HG03439 (cell line): ENCODE data around the gene IFNA16.
"Not testable (repeated sequence)": the region's sequence is repeated elsewhere in the genome, so short reads cannot be mapped to it uniquely, and the experiment has no call there.

Source experiments
- ATAC-seq: cut with Tn5 transposase; IDR thresholded peaks from one replicate; pipeline ENCODE4 v1.9.1; 2021; ENCODE audit warnings: mild to moderate bottlenecking, moderate library complexity; ENCODE audit not compliant: unreplicated experiment

IFNA16 gene

DNA sequence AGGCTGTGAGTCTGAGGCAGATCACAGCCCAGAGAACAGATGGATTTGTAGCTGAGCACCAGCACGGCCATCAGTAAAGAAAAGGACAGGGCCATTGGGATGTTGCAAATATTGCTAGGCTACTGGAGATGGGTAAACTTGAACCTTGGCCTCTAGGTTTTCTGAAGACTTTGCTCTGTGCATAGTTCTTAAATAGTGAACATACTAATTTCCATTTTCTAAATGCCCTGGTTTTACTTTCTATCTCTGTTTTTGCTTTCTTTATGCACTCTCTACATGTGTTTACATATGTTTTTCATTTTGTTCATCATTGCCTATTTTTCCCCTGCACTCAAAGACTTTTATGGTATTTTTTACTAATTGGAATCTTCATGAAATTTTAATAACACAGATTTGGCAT, at the start of gene IFNA16:
Gene IFNA16 (minus strand): TSS at position 101 of the 400 bp plus-strand sequence. CDS start 6 bp downstream, at position 95.
- not testable (repeated sequence) for ATAC-seq

DNA sequence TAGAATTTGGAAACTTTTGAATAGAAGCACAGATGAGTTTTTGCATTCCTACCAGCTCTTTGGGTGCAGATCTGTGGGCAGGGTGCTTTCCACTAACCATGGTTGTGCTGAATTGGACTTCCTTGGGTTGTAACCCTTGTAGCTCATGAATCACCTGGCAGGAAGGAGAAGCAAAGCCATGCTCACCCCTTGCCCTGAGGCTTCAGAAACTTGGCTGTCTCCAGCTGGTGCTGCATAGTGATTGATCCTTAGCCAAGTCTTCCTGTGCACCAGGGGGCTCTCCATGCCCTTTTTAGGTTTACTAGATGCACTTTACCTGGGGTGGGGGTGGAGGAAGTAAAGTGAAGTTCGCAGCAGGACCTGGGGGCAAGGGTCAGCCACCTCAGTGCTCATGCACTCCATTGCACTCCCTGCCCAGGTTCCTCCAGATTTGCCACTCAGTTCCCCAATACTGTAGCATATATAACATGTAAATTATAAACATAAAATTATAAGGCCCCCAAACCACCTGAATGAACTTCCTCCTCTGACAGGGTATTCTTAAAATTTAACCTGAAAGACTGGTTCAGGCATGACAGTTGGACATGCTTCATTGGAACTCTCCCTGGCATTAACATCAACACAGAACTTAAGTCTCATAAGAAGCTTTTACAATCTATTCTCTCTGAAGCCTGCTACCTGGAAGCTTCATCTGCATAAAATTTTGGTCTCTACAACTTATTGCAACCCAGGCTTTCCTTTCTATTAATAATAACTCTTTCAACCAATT, 48.5 kb upstream of the IFNA16 start:
- ATAC-seq, result no peak

DNA sequence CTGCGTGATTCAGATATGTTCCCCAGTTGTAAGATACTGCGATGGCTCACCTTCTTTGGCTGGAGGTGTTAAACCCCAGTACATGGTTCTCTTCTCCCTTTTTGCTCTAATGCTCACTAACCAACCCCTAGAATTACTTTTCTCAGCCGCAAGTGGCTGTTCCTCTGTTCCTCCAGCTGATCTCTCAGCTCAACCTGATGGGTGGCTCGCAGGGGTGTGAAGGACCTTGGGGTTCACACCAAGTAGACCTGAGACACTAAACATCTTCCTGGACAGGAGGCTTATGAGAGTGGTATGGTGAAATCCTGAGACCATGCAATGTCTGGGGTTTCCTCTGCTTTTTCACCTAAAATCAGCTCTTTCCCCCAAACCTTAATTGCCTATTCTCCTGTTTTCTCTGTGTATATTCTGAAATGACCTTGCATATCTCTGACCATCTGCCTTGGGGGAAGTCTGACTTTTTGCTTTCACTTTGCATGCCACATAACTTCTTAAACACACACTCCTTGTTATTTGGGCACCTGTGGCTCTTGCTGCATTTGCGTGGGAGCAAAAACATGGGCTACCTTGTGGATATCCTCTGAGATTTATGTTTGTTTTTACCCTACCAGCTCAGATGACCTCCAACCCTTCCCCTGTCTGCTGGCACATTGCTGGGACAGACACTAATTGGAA, 38.6 kb upstream of the IFNA16 start:
- ATAC-seq, result no peak

DNA sequence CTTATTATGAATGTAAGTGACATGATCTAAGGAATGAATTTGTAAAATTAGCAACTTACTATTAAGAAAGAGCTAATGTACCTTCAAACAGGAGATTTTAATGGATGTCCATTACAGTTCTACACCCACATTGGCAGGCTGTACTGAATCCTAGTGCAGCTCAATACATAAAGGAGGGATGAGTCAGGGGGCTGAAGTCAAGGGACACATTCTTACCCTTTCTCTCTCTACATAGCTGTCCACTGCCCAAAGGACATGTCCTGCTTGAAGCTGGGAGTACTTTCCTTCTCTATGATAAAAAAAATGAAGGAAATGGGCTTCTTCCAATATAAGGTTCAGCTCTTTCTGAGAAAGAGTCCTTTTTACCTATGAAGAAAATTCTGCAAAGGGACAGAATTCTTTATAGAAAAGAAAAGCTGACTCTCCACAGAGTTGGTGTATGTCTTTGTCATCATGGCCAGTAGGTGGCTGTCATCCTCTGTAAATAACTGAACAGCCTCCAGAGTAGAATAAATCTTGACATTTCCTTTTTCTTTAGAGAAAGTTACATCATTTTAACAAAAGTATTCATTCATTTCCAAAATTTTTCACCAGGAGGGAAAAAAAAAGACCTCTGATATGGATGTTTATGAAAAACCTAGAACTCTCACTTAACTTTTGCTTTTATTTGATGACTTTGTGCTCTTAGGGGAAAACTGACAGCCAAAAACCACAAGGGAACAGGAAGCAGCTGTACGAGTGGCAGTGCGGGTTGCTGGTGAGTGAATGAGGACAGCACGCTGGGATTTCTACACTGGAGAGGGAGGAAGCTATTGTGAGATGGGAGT, 35.8 kb upstream of the IFNA16 start:
- peak; percentile 84 for ATAC-seq

DNA sequence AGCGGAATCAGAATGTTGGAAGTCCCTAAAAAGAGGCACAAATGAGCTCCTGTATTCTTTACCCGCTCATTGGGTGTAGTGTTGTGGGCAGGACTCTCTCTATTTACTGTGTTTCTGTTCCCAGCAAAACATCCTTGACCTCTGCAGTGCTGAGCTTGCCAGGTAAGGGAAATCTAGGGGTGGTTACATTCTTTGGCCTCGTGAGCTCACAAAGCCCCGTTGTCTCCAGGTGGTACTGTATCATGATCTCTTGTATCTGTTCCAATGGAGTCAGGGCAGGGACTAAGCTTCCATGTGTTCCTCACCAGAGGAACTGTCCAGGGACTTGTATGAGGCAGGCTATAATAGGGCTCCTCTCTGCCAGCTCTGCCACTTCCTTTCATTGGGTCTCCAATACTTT, 34.5 kb upstream of the IFNA16 start:
- no peak for ATAC-seq

DNA sequence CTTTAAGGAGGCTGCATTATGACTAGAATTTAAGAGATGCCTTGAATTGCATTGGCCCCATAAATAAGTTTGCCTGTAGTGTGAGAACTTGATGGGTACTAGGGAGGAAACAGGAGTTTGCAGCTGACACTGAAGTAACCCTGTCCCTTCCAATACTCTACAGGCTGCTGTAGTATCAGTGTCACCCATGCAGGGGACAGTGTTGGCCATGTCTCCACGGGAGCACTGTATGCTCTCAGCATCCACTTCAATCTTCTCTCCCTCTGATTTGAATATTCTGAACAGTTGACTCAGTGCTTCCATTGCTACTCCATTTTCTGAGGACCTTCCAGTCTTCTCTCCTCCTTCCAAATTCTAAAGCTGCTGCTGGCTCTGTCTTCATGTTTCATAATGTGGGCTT, 34.1 kb upstream of the IFNA16 start:
- no peak for ATAC-seq

DNA sequence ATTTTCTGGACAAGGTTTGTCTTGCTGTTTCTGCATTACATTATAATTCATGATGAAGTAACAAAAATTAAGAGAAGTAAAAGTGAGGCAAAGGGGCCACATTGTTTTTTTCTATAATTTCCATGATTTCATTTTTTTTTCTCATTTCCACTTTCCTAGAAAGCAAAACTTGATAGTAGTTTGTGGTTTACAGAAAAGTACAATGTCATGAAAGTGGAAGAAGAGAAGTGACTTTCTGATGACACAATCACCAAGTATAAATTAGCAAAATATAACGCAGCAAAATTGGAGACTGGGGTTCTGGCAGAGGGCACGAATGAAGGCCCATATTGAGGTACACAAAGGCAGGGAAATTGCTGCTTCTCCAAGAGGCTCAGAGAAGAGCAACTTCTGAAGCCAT, 27.7 kb upstream of the IFNA16 start:
- no peak for ATAC-seq

DNA sequence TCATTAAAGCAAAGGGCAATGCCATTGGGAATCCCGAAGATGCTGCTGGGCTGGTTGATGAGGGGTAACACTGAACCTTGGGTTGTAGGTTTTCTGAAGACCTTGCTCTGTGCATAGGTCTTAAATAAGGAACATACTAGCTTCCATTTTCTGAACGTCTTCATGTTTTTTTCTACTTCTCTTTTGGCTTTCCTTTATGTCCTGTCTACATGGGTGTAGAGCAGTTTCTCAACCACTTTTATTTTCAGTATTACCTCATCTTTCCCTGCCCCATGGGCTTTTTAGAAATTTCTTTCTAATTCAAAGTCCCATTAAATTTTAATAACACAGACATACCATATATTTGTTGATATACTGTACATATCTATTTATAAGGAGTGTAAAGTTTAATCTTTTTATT, 22.8 kb upstream of the IFNA16 start, which contains the start of gene IFNA14:
Gene IFNA14 (minus strand): TSS at position 95 of the 400 bp plus-strand sequence. CDS start 70 bp downstream, at position 25.
- ATAC-seq, result no peak

DNA sequence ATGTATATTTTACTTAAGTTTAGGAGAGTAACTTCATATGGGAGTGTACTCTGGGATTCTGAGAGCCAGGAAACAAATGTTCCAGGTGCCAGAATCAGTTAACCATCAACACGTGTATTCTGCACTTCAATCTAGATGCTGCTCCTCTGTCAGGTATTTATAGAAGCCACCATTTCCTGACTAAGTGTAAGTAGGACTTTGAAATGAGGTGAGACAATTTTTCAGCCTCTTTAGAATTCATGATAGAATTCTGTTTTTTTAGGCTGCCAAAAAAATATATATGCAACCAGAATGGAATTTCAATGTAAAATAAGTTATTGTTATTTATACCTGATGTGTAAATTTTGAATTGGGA, 19.2 kb upstream of the IFNA16 start:
- not testable (repeated sequence) for ATAC-seq

DNA sequence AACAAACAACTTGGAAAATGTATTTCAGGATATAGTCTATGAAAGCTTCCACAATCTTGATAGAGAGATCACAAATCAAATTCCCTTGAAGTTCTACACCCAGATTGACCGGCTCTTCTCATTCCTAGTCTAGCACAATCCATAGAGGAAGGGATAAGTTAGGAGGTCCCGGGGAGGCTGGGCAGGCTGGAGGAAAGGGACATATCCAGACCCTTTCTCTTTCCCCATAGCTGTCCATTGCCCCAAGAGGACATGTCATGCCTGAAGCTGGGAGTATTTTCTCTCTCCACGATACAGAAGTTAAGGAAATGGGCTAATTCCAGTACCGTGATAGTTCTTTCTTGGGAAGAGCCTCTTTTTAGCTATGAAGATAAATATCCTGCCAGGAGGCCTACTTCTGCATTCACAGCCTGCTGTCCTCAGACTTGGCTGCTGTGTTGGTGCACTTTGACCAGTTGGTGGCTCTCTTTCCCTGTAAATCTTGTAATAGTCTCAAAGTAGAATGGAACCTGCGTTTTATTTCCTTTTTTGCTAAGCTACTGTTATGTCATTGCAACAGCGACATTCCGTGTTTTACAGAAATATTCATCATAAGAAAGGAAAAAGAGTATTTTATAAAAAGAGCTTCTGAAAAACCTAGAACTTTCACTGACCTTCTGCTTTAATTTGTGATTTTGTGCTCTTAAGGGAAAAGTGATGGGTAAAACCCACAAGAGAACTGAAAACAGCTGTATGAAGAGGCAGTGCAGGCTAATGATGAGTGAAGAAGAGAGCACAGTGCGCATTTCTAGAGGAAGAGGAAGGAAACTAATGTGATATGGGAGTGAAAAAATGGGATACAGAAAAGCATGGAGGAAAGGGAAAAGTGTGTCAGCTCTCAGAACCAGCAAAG, 18.6 kb upstream of the IFNA16 start:
- ATAC-seq, result peak; percentile 75

DNA sequence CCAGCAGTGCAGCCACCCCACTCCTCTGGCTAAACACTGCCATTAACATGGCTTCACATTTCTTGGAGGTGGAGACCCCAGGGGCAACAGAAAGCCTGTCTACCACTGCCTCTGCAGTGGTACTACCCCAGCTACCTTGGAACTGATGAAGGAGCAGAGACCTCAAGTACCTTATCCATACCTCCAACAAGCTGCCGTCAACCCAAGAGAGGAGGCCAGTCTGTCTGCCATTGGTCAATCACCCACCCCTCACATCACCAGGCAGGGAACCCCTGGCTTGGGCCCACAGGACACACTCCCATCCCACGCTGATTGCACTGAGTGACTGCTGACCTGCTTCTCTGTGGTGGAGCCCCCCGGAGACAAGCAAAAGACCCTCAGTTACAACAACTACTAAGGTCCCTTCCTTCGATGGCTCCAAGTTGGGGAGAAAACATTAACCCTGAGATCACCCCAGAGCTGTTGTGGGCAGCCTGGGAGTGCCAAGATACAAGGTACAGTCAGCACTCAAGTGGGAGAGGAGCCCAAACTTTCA, 17.1 kb upstream of the IFNA16 start:
- ATAC-seq, result no peak

DNA sequence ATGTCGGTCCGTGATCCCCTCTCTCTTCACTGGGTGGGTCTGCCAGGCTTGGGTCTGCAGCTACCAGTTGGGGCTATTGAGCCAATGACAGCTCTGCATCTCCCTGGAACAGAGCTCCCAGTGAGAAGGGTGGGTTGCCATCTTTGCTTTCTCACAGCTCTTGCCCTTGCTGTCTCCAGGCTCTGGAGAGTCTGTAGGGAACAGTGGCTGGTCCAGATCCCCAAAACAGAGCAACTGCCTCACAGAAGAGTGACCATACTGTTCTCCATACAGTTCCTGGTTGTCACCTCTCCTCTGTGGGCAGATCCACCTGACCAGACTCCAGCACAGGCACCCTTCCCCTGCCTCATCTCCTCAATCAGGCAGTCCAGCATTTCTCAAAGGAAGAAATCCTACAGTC, 16.1 kb upstream of the IFNA16 start:
- no peak for ATAC-seq

DNA sequence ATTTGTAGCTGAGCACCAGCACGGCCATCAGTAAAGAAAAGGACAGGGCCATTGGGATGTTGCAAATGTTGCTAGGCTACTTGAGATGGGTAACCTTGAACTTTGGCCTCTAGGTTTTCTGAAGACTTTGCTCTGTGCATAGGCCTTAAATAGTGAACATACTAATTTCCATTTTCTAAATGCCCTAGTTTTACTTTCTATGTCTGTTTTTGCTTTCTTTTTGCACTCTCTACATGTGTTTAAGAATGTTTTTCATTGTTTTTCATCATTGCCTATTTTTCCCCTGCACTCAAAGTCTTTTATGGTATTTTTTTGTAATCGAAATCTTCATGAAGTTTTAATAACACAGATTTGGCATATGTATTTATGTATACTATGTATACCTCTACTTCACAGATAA, 11.0 kb upstream of the IFNA16 start, which contains the start of gene IFNA17:
Gene IFNA17 (minus strand): TSS at position 101 of the 400 bp plus-strand sequence. CDS start 49 bp downstream, at position 52.
- no peak for ATAC-seq

DNA sequence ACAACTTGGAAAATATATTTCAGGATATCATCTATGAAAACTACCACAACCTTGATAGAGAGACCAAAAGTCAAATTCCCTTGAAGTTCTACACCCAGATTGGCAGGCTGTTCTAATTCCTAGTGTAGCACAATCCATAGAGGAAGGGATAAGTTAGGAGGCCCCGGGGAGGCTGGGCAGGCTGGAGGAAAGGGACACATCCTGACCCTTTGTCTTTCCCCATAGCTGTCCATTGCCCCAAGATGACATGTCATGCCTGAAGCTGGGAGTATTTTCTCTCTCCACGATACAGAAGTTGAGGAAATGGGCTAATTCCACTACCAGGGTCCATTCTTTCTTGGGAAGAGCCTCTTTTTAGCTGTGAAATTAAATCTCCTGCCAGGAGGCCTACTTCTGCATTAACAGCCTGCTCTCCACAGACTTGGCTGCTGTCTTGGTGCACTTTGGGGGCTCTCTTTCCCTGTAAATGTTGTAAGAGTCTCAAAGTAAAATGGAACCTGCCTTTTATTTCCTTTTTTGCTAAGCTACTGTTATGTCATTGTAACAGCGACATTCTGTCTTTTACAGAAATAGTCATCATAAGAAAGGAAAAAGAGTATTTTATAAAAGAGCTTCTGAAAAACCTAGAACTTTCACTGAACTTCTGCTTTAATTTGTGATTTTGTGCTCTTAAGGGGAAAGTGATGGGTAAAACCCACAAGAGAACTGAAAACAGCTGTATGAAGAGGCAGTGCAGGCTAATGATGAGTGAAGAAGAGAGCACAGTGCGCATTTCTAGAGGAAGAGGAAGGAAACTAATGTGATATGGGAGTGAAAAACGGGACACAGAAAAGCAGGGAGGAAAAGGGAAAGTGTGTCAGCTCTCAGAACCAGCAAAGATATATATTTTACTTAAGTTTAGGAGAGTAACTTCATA, 3.4 kb downstream of the IFNA16 start:
- ATAC-seq, result peak; percentile 60

DNA sequence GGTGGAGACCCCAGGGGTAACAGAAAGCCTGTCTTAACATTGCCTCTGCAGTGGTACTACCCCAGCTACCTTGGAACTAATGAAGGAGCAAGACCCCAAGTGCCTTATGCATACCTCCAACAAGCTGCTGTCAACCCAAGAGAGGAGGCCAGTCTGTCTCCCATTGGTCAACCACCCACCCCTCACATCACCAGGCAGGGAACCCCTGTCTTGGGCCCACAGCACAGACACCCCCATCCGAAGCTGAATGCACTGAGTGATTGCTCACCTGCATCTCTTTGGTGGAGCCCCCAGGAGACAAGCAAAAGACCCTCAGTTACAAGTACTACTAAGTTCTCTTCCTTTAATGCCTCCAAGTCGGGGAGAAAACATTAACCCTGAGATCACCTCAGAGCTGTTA, 5.0 kb downstream of the IFNA16 start:
- not testable (repeated sequence) for ATAC-seq

DNA sequence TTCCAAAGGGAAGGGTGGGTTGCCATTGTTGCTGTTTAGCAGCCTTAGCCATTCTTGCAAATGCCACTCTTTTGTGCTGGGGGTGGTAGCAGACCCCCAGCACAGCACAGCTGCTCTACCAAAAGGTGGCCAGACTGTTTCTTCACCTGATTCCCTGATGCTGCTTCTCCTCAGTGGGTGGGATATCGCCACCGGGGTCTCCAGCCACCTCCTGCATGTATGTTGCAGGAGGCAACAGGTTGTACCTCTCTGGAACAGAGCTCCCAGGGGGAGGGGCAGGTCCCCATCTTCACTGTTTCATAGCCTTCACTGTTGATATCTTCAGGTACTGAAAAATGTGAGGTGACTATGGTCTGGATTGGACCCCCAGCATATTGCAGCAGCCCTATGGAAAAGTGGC, 6.3 kb downstream of the IFNA16 start:
- ATAC-seq, result not testable (repeated sequence)

DNA sequence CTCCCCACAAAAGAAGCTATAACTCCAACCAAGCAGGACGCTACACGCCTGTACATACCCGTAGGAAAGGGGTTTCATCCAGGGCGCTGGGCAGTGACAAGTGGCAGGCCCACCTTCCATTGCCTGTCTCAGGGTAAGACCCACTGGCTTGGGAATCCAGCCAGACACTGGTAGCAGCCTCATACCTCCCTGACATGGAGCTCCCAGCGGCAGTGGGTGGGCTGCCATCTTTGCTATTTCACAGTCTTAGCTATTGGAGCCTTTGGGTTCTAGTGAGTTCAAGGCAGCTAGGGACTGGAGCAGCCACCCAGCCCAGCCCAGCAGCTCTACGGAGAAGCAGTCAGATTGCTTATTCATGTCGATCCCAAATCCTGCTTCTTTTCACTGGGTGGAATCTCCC, 6.8 kb downstream of the IFNA16 start:
- no peak for ATAC-seq

DNA sequence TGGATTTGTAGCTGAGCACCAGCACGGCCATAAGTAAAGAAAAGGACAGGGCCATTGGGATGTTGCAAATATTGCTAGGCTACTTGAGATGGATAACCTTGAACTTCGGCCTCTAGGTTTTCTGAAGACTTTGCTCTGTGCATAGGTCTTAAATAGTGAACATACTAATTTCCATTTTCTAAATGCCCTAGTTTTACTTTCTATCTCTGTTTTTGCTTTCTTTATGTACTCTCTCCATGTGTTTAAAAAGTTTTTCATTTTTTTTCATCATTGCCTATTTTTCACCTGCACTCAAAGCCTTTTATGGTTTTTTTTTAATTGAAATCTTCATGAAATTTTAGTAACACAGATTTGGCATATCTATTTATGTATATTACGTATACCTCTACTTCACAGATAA, 10.1 kb downstream of the IFNA16 start, which contains the start of gene IFNA10:
Gene IFNA10 (minus strand): TSS at position 101 of the 400 bp plus-strand sequence. CDS start 46 bp downstream, at position 55.
- not testable (repeated sequence) for ATAC-seq

DNA sequence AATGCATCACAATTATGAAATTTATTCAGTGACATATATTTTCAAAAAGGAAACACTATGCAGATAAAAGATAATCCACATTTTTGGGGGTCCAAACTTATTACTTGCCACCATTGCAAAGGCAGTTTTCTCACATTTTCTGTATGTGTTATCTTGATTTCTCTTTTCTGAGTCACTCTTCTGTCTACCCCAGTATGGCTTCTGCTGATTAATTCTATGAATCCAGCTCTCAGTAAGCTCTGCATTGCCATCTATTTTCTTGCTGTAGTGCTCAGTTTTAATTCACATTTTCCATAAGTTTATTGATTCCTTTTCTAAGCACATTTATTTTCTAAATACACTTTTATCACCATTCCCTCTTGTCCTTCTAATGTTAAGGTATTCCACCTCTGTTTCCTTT, 11.9 kb downstream of the IFNA16 start:
- ATAC-seq, result no peak
